Upper lobe of right lung (tissue), 1 donor: Measurements from ENCODE around the gene INPP4A. TPM values are rescaled to one million over a fixed set of nuclear protein-coding genes. Genes with fewer than 3 reads are reported as not detected.

Source experiments
- ATAC-seq: fragments of 200-7000 bp; cut with Tn5 transposase; one replicate; pipeline ENCODE4 v1.9.1; 2020; ENCODE audit warnings: mild to moderate bottlenecking, moderate library complexity
- DNase-seq: peaks from one replicate; pipeline ENCODE4 v3.0.0-alpha.2; 2020
- H3K27ac ChIP-seq: fragments of 200-600 bp; one replicate; pipeline ENCODE4 v1.8.0; 2022
- H3K27me3 ChIP-seq: fragments of 200-600 bp; one replicate; pipeline ENCODE4 v1.8.0; 2022; ENCODE audit warnings: mild to moderate bottlenecking
- H3K36me3 ChIP-seq: fragments of 200-600 bp; one replicate; pipeline ENCODE4 v1.8.0; 2022
- H3K4me1 ChIP-seq: fragments of 200-600 bp; one replicate; pipeline ENCODE4 v1.8.0; 2022
- H3K4me3 ChIP-seq: fragments of 200-600 bp; one replicate; pipeline ENCODE4 v1.8.0; 2022; ENCODE audit warnings: mild to moderate bottlenecking
- H3K9me3 ChIP-seq: fragments of 200-600 bp; one replicate; pipeline ENCODE4 v1.8.0; 2022
- CTCF ChIP-seq: fragments of 200-600 bp; IDR thresholded peaks from one replicate; pipeline ENCODE4 v1.8.0; 2022; ENCODE audit warnings: antibody characterized with exemption
- intact Hi-C: fragments of 100-400 bp; cut with DNase I; formaldehyde crosslinking; loops from one replicate; pipeline ENCODE4 v1.11.0; 2022
- total RNA-seq: library from RNA; stranded (reverse); fragmentation: NEBNext Ultra II Directional; extraction: Animal tissue kit (Norgen Biotek cat#: 25700); gene quantifications from one replicate; pipeline ENCODE4 v1.2.1, GENCODE V29; 2021
- donor health status: DM: no; HTN: yes; CAD: no; lungs with severe emphysema.

INPP4A gene
- total RNA-seq, 1 donor from 2014 or later, result 35.0 TPM

GRCh38 chr2:98416383-98417159, 28.1 kb upstream of the INPP4A start:
- no peak for TF ChIP-seq CTCF
- ATAC-seq (no peak), DNase-seq (no peak)
- Histone ChIP-seq H3K36me3 (no peaks in the 10 kb centered on the region), H3K4me3 (no peak overlapping the region), H3K27me3 (no peaks in the 10 kb centered on the region), H3K27ac (no peak overlapping the region), H3K4me1 (no peaks in the 10 kb centered on the region), H3K9me3 (no peaks in the 10 kb centered on the region)
- intact Hi-C loops, result no loop called here

GRCh38 chr2:98419544-98419943, 25.1 kb upstream of the INPP4A start:
- Histone ChIP-seq H3K27me3 (no peaks in the 10 kb centered on the region), H3K4me1 (no peaks in the 10 kb centered on the region), H3K27ac (no peak overlapping the region), H3K4me3 (no peak overlapping the region), H3K36me3 (no peaks in the 10 kb centered on the region), H3K9me3 (peaks cover 9% of the 10 kb centered on the region)
- intact Hi-C loops, result no loop called here
- TF ChIP-seq CTCF, result no peak
- ATAC-seq (no peak), DNase-seq (no peak)

- intact Hi-C loops, result no loop called here
- Histone ChIP-seq H3K36me3 (no peaks in the 10 kb centered on the region), H3K9me3 (peaks cover 9% of the 10 kb centered on the region), H3K27me3 (no peaks in the 10 kb centered on the region), H3K27ac (no peak overlapping the region), H3K4me3 (no peak overlapping the region), H3K4me1 (no peaks in the 10 kb centered on the region)
- no peak for DNase-seq
- no peak for ATAC-seq
- no peak for TF ChIP-seq CTCF
Measured at GRCh38 chr2:98419977-98420725, 24.5 kb upstream of the INPP4A start.

DNA sequence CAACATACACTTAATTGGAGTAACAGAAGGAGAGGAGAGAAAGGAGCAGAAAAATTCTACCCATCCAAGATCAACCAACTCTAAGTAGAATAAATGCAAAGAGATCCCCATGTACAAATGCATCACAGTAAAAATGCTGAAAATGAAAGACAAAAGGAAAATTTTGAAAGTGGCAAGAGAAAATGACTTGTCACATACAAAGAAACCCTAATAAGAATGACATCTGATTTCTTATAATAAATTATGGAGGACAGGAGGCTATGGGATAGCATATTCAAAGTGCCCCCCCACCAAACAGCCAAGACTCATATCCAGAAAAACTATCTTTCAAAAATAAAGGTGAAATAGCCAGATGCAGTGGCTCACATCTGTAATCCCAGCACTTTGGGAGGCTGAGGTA, 22.2 kb upstream of the INPP4A start:
- Histone ChIP-seq H3K27ac (no peak overlapping the region), H3K4me1 (no peaks in the 10 kb centered on the region), H3K9me3 (peaks cover 9% of the 10 kb centered on the region), H3K36me3 (no peaks in the 10 kb centered on the region), H3K27me3 (no peaks in the 10 kb centered on the region), H3K4me3 (no peak overlapping the region)
- DNase-seq, result no peak
- TF ChIP-seq CTCF, result no peak
- intact Hi-C loops, result no loop called here
- no peak for ATAC-seq

DNA sequence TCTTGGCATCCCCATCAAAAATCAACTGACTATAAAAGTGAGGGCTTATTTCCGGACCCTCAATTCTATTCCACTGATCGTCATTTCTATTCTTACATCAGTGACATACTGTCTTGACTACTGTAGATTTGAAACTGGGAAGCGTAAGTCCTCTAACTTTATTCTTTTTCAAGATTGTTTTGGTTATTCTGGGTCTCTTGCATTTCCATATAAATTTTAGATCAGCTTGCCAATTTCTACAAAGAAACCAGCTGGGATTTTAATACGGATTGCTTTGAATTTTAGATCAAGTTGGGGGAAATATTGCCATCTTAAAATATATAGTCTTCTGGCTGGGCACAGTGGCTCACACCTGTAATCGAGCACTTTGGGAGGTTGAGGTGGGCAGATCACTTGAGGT, 17.9 kb upstream of the INPP4A start:
- peaks cover 9% of the 10 kb centered on the region for H3K9me3 ChIP-seq
- no peak for TF ChIP-seq CTCF
- H3K36me3 ChIP-seq, result no peaks in the 10 kb centered on the region
- H3K27ac ChIP-seq, result no peak overlapping the region
- no peaks in the 10 kb centered on the region for H3K27me3 ChIP-seq
- H3K4me1 ChIP-seq, result no peaks in the 10 kb centered on the region
- intact Hi-C loops, result no loop called here
- H3K4me3 ChIP-seq, result no peak overlapping the region
- ATAC-seq (no peak), DNase-seq (no peak)
